Activated T-cell treated with anti-CD3 and anti-CD28 coated beads, Interleukin-2, amount 50 U/mL, for 24 hours (primary cell): Measurements from ENCODE around the gene MAML1.
"Not testable (repeated sequence)": the region's sequence is repeated elsewhere in the genome, so short reads cannot be mapped to it uniquely, and the experiment has no call there.

ENCODE experiments used
- DNase-seq: peaks from one replicate; pipeline ENCODE4 v3.0.0-alpha.2; 2020
- H3K27ac Mint-ChIP-seq: 2 replicates; pipeline ENCODE4 v1.8.0; 2020; ENCODE audit warnings: mild to moderate bottlenecking, mixed read lengths
- H3K27me3 Mint-ChIP-seq: 2 replicates; pipeline ENCODE4 v1.8.0; 2020; ENCODE audit warnings: mixed read lengths
- H3K36me3 Mint-ChIP-seq: 2 replicates; pipeline ENCODE4 v1.8.0; 2020; ENCODE audit warnings: low read depth, mixed read lengths
- H3K4me1 Mint-ChIP-seq: 2 replicates; pipeline ENCODE4 v1.8.0; 2020; ENCODE audit warnings: low read depth, mixed read lengths
- H3K4me3 Mint-ChIP-seq: 2 replicates; pipeline ENCODE4 v1.8.0; 2020; ENCODE audit warnings: mild to moderate bottlenecking, moderate library complexity, mixed read lengths
- H3K9me3 Mint-ChIP-seq: 2 replicates; pipeline ENCODE4 v1.8.0; 2020; ENCODE audit warnings: mixed read lengths

MAML1 gene

GRCh38 chr5:179732412-179732917 is at the start of gene MAML1:
MAML1 (plus strand) TSS chr5:179732822; CDS start chr5:179733113, 291 bp downstream.
- Mint-ChIP-seq H3K27me3 (no peaks in the 10 kb centered on the region), H3K9me3 (no peaks in the 10 kb centered on the region), H3K4me3 (peak within 1 kb of the TSS; percentile 92), H3K4me1 (peaks cover 50% of the 10 kb centered on the region), H3K27ac (peak within 1 kb of the TSS; percentile 94), H3K36me3 (peaks cover 75% of the 10 kb centered on the region)
- peak; percentile 99 for DNase-seq

GRCh38 chr5:179689212-179689611 is 43.4 kb upstream of the MAML1 start:
- H3K4me3 Mint-ChIP-seq, DNase-seq, H3K36me3 Mint-ChIP-seq, H3K27me3 Mint-ChIP-seq, H3K4me1 Mint-ChIP-seq, H3K9me3 Mint-ChIP-seq, H3K27ac Mint-ChIP-seq: not testable (repeated sequence)

- no peaks in the 10 kb centered on the region for H3K27me3 Mint-ChIP-seq
- no peak overlapping the region for H3K27ac Mint-ChIP-seq
- peaks cover 16% of the 10 kb centered on the region for H3K36me3 Mint-ChIP-seq
- DNase-seq, result no peak
- H3K4me1 Mint-ChIP-seq, result peaks cover 14% of the 10 kb centered on the region
- H3K4me3 Mint-ChIP-seq, result no peak overlapping the region
- H3K9me3 Mint-ChIP-seq, result no peaks in the 10 kb centered on the region
Measured at GRCh38 chr5:179694561-179694960, 38.1 kb upstream of the MAML1 start.

- peaks cover 36% of the 10 kb centered on the region for H3K36me3 Mint-ChIP-seq
- peaks cover 30% of the 10 kb centered on the region for H3K4me1 Mint-ChIP-seq
- no peaks in the 10 kb centered on the region for H3K9me3 Mint-ChIP-seq
- H3K27ac Mint-ChIP-seq, result peak overlapping the region; percentile 99
- H3K27me3 Mint-ChIP-seq, result no peaks in the 10 kb centered on the region
- DNase-seq, result no peak
- no peak overlapping the region for H3K4me3 Mint-ChIP-seq
Measured at GRCh38 chr5:179696603-179697002, 36.0 kb upstream of the MAML1 start.

- DNase-seq, result no peak
- H3K36me3 Mint-ChIP-seq, result peaks cover 41% of the 10 kb centered on the region
- no peaks in the 10 kb centered on the region for H3K9me3 Mint-ChIP-seq
- peak overlapping the region; percentile 98 for H3K4me3 Mint-ChIP-seq
- peaks cover 32% of the 10 kb centered on the region for H3K4me1 Mint-ChIP-seq
- H3K27ac Mint-ChIP-seq, result peak overlapping the region; percentile 99
- no peaks in the 10 kb centered on the region for H3K27me3 Mint-ChIP-seq
Measured at GRCh38 chr5:179697108-179697507, 35.5 kb upstream of the MAML1 start.

- not testable (repeated sequence) for DNase-seq, H3K27me3 Mint-ChIP-seq, H3K9me3 Mint-ChIP-seq
- Mint-ChIP-seq H3K4me1 (peaks cover 36% of the 10 kb centered on the region), H3K4me3 (peak overlapping the region; percentile 98), H3K27ac (peak overlapping the region; percentile 99), H3K36me3 (peaks cover 46% of the 10 kb centered on the region)
Measured at GRCh38 chr5:179697543-179697942, 35.1 kb upstream of the MAML1 start.

GRCh38 chr5:179697993-179698934 is 34.4 kb upstream of the MAML1 start:
- Mint-ChIP-seq H3K27ac (peak overlapping the region; percentile 99), H3K36me3 (peaks cover 53% of the 10 kb centered on the region)

GRCh38 chr5:179698935-179699615 is 33.5 kb upstream of the MAML1 start, which contains the start of gene CANX:
CANX (plus strand) TSS chr5:179698967; CDS start chr5:179705682, 6,715 bp downstream.
- peak within 1 kb of the TSS; percentile 99 for H3K27ac Mint-ChIP-seq
- no peaks in the 10 kb centered on the region for H3K9me3 Mint-ChIP-seq
- no peak for DNase-seq
- H3K4me1 Mint-ChIP-seq, result peaks cover 47% of the 10 kb centered on the region
- H3K4me3 Mint-ChIP-seq, result peak within 1 kb of the TSS; percentile 98
- H3K27me3 Mint-ChIP-seq, result no peaks in the 10 kb centered on the region
- H3K36me3 Mint-ChIP-seq, result peaks cover 61% of the 10 kb centered on the region

More at GRCh38 chr5:179697993-179698934, 34.4 kb upstream of the MAML1 start:
- no peaks in the 10 kb centered on the region for H3K27me3 Mint-ChIP-seq
- H3K9me3 Mint-ChIP-seq, result no peaks in the 10 kb centered on the region
- peak; percentile 99 for DNase-seq
- peaks cover 39% of the 10 kb centered on the region for H3K4me1 Mint-ChIP-seq
- peak overlapping the region; percentile 98 for H3K4me3 Mint-ChIP-seq

- Mint-ChIP-seq H3K36me3 (peaks cover 66% of the 10 kb centered on the region), H3K27ac (peak overlapping the region; percentile 99), H3K4me1 (peaks cover 48% of the 10 kb centered on the region), H3K9me3 (no peaks in the 10 kb centered on the region), H3K4me3 (peak overlapping the region; percentile 98), H3K27me3 (no peaks in the 10 kb centered on the region)
- peak; percentile 59 for DNase-seq
Measured at GRCh38 chr5:179699616-179700237, 32.9 kb upstream of the MAML1 start.

GRCh38 chr5:179700401-179700918 is 32.2 kb upstream of the MAML1 start:
- H3K4me3 Mint-ChIP-seq, result peak overlapping the region; percentile 98

GRCh38 chr5:179716286-179716685 is 16.3 kb upstream of the MAML1 start:
- no peaks in the 10 kb centered on the region for H3K27me3 Mint-ChIP-seq
- H3K36me3 Mint-ChIP-seq, result peaks cover 90% of the 10 kb centered on the region
- peaks cover 17% of the 10 kb centered on the region for H3K4me1 Mint-ChIP-seq
- no peaks in the 10 kb centered on the region for H3K9me3 Mint-ChIP-seq
- DNase-seq, result no peak
- H3K27ac Mint-ChIP-seq, result peak overlapping the region; percentile 73
- no peak overlapping the region for H3K4me3 Mint-ChIP-seq

More at GRCh38 chr5:179700401-179700918, 32.2 kb upstream of the MAML1 start:
- Mint-ChIP-seq H3K9me3 (no peaks in the 10 kb centered on the region), H3K27ac (peak overlapping the region; percentile 99), H3K36me3 (peaks cover 73% of the 10 kb centered on the region), H3K27me3 (no peaks in the 10 kb centered on the region), H3K4me1 (peaks cover 53% of the 10 kb centered on the region)
- no peak for DNase-seq

- H3K36me3 Mint-ChIP-seq, result peaks cover 93% of the 10 kb centered on the region
- no peak overlapping the region for H3K4me3 Mint-ChIP-seq
- H3K9me3 Mint-ChIP-seq, result no peaks in the 10 kb centered on the region
- no peak overlapping the region for H3K27ac Mint-ChIP-seq
- no peak for DNase-seq
- no peaks in the 10 kb centered on the region for H3K27me3 Mint-ChIP-seq
- H3K4me1 Mint-ChIP-seq, result peaks cover 17% of the 10 kb centered on the region
Measured at GRCh38 chr5:179720222-179720621, 12.4 kb upstream of the MAML1 start.

GRCh38 chr5:179724163-179724562 is 8.5 kb upstream of the MAML1 start:
- Mint-ChIP-seq H3K9me3 (no peaks in the 10 kb centered on the region), H3K27me3 (no peaks in the 10 kb centered on the region), H3K4me3 (no peak overlapping the region), H3K4me1 (no peaks in the 10 kb centered on the region), H3K27ac (peak overlapping the region; percentile 63), H3K36me3 (peaks cover 93% of the 10 kb centered on the region)
- no peak for DNase-seq

- no peak overlapping the region for H3K4me3 Mint-ChIP-seq
- no peaks in the 10 kb centered on the region for H3K27me3 Mint-ChIP-seq
- H3K9me3 Mint-ChIP-seq, result no peaks in the 10 kb centered on the region
- peaks cover 20% of the 10 kb centered on the region for H3K4me1 Mint-ChIP-seq
- H3K27ac Mint-ChIP-seq, result peak overlapping the region; percentile 32
- peaks cover 98% of the 10 kb centered on the region for H3K36me3 Mint-ChIP-seq
- no peak for DNase-seq
Measured at GRCh38 chr5:179727106-179727505, 5.5 kb upstream of the MAML1 start.
